HG03135 (cell line): ENCODE results near the gene GPATCH2L.

Experiments used
- ATAC-seq: cut with Tn5 transposase; IDR thresholded peaks from one replicate; pipeline ENCODE4 v1.9.1; 2021; ENCODE audit warnings: mild to moderate bottlenecking, moderate library complexity; ENCODE audit not compliant: unreplicated experiment

The GPATCH2L gene

GRCh38 chr14:76151398-76152332 lies at the start of gene GPATCH2L:
Gene GPATCH2L (plus strand): TSS chr14:76151922. CDS start chr14:76154364, 2,442 bp downstream.
- peak; percentile 87 for ATAC-seq

- no peak for ATAC-seq
Observed at GRCh38 chr14:76104802-76105355, 46.8 kb upstream of the GPATCH2L start.

GRCh38 chr14:76106188-76106587 lies 45.5 kb upstream of the GPATCH2L start:
- ATAC-seq, result no peak

- no peak for ATAC-seq
Observed at GRCh38 chr14:76109087-76109880, 42.4 kb upstream of the GPATCH2L start.

GRCh38 chr14:76112889-76113624 lies 38.7 kb upstream of the GPATCH2L start:
- no peak for ATAC-seq

- no peak for ATAC-seq
Observed at GRCh38 chr14:76113691-76114090, 38.0 kb upstream of the GPATCH2L start.

- no peak for ATAC-seq
Observed at GRCh38 chr14:76115010-76115422, 36.7 kb upstream of the GPATCH2L start.

GRCh38 chr14:76117789-76118484 lies 33.8 kb upstream of the GPATCH2L start:
- ATAC-seq, result no peak

GRCh38 chr14:76118594-76118993 lies 33.1 kb upstream of the GPATCH2L start:
- no peak for ATAC-seq

- ATAC-seq, result no peak
Observed at GRCh38 chr14:76121089-76121748, 30.5 kb upstream of the GPATCH2L start.

- no peak for ATAC-seq
Observed at GRCh38 chr14:76123426-76124225, 28.1 kb upstream of the GPATCH2L start.

- no peak for ATAC-seq
Observed at GRCh38 chr14:76125511-76125910, 26.2 kb upstream of the GPATCH2L start.

GRCh38 chr14:76126076-76126475 lies 25.6 kb upstream of the GPATCH2L start:
- no peak for ATAC-seq

GRCh38 chr14:76129851-76130576 lies 21.7 kb upstream of the GPATCH2L start:
- no peak for ATAC-seq

GRCh38 chr14:76131071-76131965 lies 20.4 kb upstream of the GPATCH2L start:
- no peak for ATAC-seq

- no peak for ATAC-seq
Observed at GRCh38 chr14:76133103-76133502, 18.6 kb upstream of the GPATCH2L start.

- ATAC-seq, result no peak
Observed at GRCh38 chr14:76134231-76134630, 17.5 kb upstream of the GPATCH2L start.
